PC-3 (cell line): Measurements from ENCODE around the gene RERE.

ENCODE experiments used
- EZH2 ChIP-seq: fragments of 300-600 bp; sonication (generic); IDR thresholded peaks from one replicate; pipeline ENCODE4 v1.6.1; 2017; ENCODE audit warnings: antibody characterized with exemption, mild to moderate bottlenecking, low read length; ENCODE audit not compliant: unreplicated experiment
- TF ChIP-seq, protein P1 (sequence below): fragments of 300-600 bp; sonication (generic); conservative IDR thresholded peaks from 2 replicates; pipeline ENCODE4 v1.5.1; 2017; ENCODE audit warnings: antibody characterized with exemption, low read depth, mild to moderate bottlenecking, low read length

DNA sequence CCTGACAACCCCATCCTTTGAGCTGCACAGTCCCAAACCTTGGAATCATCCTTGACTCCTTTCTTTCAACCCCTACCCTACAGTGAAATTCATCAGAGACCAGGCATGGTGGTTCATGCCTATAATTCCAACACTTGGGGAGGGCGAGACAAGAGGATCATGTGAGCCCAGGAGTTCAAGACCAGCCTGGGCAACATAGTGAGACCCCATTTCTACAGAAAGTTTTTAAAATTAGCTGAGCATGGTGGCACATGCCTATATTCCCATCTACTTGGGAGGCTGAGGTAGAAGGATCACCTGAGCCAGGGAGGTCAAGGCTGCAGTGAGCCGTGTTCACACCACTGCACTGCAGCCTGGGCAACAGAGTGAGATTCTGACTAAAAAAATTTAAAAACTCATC is 34.5 kb downstream of the RERE start:
- TF ChIP-seq, protein P1, sequence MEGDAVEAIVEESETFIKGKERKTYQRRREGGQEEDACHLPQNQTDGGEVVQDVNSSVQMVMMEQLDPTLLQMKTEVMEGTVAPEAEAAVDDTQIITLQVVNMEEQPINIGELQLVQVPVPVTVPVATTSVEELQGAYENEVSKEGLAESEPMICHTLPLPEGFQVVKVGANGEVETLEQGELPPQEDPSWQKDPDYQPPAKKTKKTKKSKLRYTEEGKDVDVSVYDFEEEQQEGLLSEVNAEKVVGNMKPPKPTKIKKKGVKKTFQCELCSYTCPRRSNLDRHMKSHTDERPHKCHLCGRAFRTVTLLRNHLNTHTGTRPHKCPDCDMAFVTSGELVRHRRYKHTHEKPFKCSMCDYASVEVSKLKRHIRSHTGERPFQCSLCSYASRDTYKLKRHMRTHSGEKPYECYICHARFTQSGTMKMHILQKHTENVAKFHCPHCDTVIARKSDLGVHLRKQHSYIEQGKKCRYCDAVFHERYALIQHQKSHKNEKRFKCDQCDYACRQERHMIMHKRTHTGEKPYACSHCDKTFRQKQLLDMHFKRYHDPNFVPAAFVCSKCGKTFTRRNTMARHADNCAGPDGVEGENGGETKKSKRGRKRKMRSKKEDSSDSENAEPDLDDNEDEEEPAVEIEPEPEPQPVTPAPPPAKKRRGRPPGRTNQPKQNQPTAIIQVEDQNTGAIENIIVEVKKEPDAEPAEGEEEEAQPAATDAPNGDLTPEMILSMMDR: no peak
- no peak for TF ChIP-seq EZH2
